PC-3 (cell line): ENCODE data around the gene FRMPD4.

Experiments
- CTCF ChIP-seq: fragments of 300-600 bp; sonication (generic); conservative IDR thresholded peaks from 2 replicates; pipeline ENCODE4 v1.5.1; 2017; ENCODE audit warnings: antibody characterized with exemption, low read depth, mild to moderate bottlenecking, low read length
- EZH2 ChIP-seq: fragments of 300-600 bp; sonication (generic); IDR thresholded peaks from one replicate; pipeline ENCODE4 v1.6.1; 2017; ENCODE audit warnings: antibody characterized with exemption, mild to moderate bottlenecking, low read length; ENCODE audit not compliant: unreplicated experiment
- EZH2phosphoT487 ChIP-seq: fragments of 300-600 bp; sonication (generic); IDR thresholded peaks from 2 replicates; pipeline ENCODE4 v1.6.1; 2018; ENCODE audit warnings: mild to moderate bottlenecking, antibody characterized with exemption, low read length, borderline replicate concordance

GRCh38 chrX:12325171-12325570 lies 186.9 kb downstream of the FRMPD4 start:
- TF ChIP-seq CTCF (no peak), EZH2 (no peak), EZH2phosphoT487 (no peak)
